ENCODE data around the gene HIP1. TPM values are rescaled to one million over a fixed set of nuclear protein-coding genes. Genes with fewer than 3 reads are reported as not detected.

Gene HIP1
- total and polyA plus RNA-seq, 2 of the 4 experiments (the other 2 are of a cell fraction) = 6.8 to 10.0 TPM

DNA sequence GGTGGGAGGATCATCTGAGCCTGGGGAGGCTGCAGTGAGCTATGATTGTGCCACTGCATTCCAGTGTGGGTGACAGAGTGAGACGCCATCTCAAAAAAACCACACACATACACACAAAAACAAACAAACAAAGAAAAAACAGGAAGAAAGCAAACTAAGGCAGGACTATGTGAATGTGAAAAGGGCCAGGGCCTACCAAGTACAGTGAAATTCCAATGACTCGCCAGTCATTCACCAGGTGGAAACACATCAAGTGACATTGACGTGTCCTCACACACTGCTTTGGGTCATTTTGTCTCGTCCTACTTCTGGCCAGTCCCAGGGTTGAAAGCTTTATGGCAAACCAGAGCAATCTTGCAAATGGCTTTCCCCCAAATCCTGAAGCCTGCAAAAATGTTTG is 79.9 kb downstream of the HIP1 start:
- ChIA-PET CTCF (interaction anchor here (0.6 kb wide), 1 partner anchor 1582 kb away, joined by 5 read pairs; no protein-coding TSS in a partner anchor), POLR2A (ENCODE audit: unreplicated experiment) (no interaction called here)
- no TSS peak for BruUV-seq (replicated peaks)
- H3K4me1 ChIP-seq (ENCODE audit: control insufficient read depth, insufficient read depth, low read length) = peaks cover 2% of the 10 kb centered on the region
- no peak overlapping the region for H4K5ac ChIP-seq (ENCODE audit: low read depth, low read length)
- no peak overlapping the region for H2BK120ac ChIP-seq (ENCODE audit: low read depth, low read length)
- peaks cover 0 to 8% of the 10 kb centered on the region in 2 experiments; a peak in 3 of 4 replicates for H3K79me1 ChIP-seq (ENCODE audit: low read depth in 1 of 2, low read length in 2 of 2)
- no peak overlapping the region for H4K8ac ChIP-seq (ENCODE audit: low read depth in 2 of 2, low read length in 2 of 2)
- intact Hi-C loops (cut with micrococcal nuclease) = no loop called here
- H3K27me3 ChIP-seq (ENCODE audit: control insufficient read depth, insufficient read depth, low read length) = no peaks in the 10 kb centered on the region
- no peak overlapping the region for H3K4me3 ChIP-seq (ENCODE audit: insufficient read depth, low read depth, low read length)
- ATAC-seq (ENCODE audit: low read depth) = no peak
- no peaks in the 10 kb centered on the region for H4K20me1 ChIP-seq (ENCODE audit: insufficient read depth, low read length)
- H3K56ac ChIP-seq (ENCODE audit: extremely low read depth, insufficient read depth, low read length) = no peak overlapping the region
- H2AFZ ChIP-seq (replicated peaks; ENCODE audit: low read length, poor library complexity) = no peak overlapping the region
- no peak overlapping the region for H3K23ac ChIP-seq (ENCODE audit: low read depth, low read length)
- no peak overlapping the region for H3K4me2 ChIP-seq (ENCODE audit: low read depth, low read length)
- dilution Hi-C loops (cut with HindIII; ENCODE audit: low sequenced_read_pairs, unreplicated experiment) = no loop called here
- H4K91ac ChIP-seq (ENCODE audit: insufficient read depth, low read depth, low read length) = no peak overlapping the region
- no peak overlapping the region for H3K4ac ChIP-seq (ENCODE audit: low read depth, low read length)
- H3K9me1 ChIP-seq (ENCODE audit: insufficient read depth, low read length) = no peaks in the 10 kb centered on the region
- H2AK9ac ChIP-seq (replicated peaks; ENCODE audit: low read depth, low read length, poor library complexity) = no peak overlapping the region
- no peak overlapping the region for H2BK5ac ChIP-seq (ENCODE audit: low read depth, low read length, poor library complexity, severe bottlenecking)
- in situ Hi-C loops (cut with MboI; ENCODE audit: low sequenced_read_pairs) = no loop called here
- no peaks in the 10 kb centered on the region for H3K36me3 ChIP-seq (ENCODE audit: control insufficient read depth, insufficient read depth, low read length)
- WGBS, 2 experiments (ENCODE audit: extremely low coverage in 2 of 2, insufficient read length in 1 of 2) = 73% methylated on average over 2 of the region's 4 CpGs; no CpG with 5 or more reads in 1 of the 2 experiments
- TF ChIP-seq, protein P1, sequence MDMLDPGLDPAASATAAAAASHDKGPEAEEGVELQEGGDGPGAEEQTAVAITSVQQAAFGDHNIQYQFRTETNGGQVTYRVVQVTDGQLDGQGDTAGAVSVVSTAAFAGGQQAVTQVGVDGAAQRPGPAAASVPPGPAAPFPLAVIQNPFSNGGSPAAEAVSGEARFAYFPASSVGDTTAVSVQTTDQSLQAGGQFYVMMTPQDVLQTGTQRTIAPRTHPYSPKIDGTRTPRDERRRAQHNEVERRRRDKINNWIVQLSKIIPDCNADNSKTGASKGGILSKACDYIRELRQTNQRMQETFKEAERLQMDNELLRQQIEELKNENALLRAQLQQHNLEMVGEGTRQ (IDR thresholded peaks at IDR 0.05; ENCODE audit: low read depth, low read length) = no peak
- no peak for TF ChIP-seq POLR2A (IDR thresholded peaks at IDR 0.05; ENCODE audit: low read depth, low read length)
- TF ChIP-seq, protein P2, sequence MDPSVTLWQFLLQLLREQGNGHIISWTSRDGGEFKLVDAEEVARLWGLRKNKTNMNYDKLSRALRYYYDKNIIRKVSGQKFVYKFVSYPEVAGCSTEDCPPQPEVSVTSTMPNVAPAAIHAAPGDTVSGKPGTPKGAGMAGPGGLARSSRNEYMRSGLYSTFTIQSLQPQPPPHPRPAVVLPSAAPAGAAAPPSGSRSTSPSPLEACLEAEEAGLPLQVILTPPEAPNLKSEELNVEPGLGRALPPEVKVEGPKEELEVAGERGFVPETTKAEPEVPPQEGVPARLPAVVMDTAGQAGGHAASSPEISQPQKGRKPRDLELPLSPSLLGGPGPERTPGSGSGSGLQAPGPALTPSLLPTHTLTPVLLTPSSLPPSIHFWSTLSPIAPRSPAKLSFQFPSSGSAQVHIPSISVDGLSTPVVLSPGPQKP (IDR thresholded peaks at IDR 0.05; ENCODE audit: borderline replicate concordance, low read depth, low read length) = no peak
- no peak for TF ChIP-seq MAZ (IDR thresholded peaks at IDR 0.05; ENCODE audit: borderline replicate concordance, low read depth, low read length)
- TF ChIP-seq, protein P3, sequence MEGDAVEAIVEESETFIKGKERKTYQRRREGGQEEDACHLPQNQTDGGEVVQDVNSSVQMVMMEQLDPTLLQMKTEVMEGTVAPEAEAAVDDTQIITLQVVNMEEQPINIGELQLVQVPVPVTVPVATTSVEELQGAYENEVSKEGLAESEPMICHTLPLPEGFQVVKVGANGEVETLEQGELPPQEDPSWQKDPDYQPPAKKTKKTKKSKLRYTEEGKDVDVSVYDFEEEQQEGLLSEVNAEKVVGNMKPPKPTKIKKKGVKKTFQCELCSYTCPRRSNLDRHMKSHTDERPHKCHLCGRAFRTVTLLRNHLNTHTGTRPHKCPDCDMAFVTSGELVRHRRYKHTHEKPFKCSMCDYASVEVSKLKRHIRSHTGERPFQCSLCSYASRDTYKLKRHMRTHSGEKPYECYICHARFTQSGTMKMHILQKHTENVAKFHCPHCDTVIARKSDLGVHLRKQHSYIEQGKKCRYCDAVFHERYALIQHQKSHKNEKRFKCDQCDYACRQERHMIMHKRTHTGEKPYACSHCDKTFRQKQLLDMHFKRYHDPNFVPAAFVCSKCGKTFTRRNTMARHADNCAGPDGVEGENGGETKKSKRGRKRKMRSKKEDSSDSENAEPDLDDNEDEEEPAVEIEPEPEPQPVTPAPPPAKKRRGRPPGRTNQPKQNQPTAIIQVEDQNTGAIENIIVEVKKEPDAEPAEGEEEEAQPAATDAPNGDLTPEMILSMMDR (conservative IDR thresholded peaks at IDR 0.05; ENCODE audit: low read depth, low read length) = no peak
- no peak for TF ChIP-seq RCOR1 (IDR thresholded peaks at IDR 0.05; ENCODE audit: insufficient replicate concordance, low read length)
- no peak for TF ChIP-seq NFE2L2 (IDR thresholded peaks at IDR 0.05; ENCODE audit: low read depth, low read length)
- no peak overlapping the region for H3K9ac ChIP-seq (ENCODE audit: low read depth, low read length)
- no peak for DNase-seq
- H2BK20ac ChIP-seq (ENCODE audit: low read depth, low read length) = no peak overlapping the region
- H3K9me3 ChIP-seq (ENCODE audit: control insufficient read depth, insufficient read depth, low read length) = no peaks in the 10 kb centered on the region
- H2BK15ac ChIP-seq (ENCODE audit: low read depth, low read length) = no peak overlapping the region
- no peak overlapping the region for H3K18ac ChIP-seq (ENCODE audit: low read depth, low read length)
- H3K14ac ChIP-seq (replicated peaks; ENCODE audit: low read depth, low read length) = no peak overlapping the region
- H3K27ac ChIP-seq (ENCODE audit: insufficient read depth, low read length) = no peak overlapping the region
- no peak overlapping the region for H2AK5ac ChIP-seq (ENCODE audit: low read depth, low read length)
